Measurements from ENCODE around the gene CSF1. TPM values are rescaled to one million over a fixed set of nuclear protein-coding genes. Genes with fewer than 3 reads are reported as not detected.

CSF1 gene
- total RNA-seq, 4 donors from 2014 or later = 8.9 to 49.5 (median 26.6) TPM

DNA sequence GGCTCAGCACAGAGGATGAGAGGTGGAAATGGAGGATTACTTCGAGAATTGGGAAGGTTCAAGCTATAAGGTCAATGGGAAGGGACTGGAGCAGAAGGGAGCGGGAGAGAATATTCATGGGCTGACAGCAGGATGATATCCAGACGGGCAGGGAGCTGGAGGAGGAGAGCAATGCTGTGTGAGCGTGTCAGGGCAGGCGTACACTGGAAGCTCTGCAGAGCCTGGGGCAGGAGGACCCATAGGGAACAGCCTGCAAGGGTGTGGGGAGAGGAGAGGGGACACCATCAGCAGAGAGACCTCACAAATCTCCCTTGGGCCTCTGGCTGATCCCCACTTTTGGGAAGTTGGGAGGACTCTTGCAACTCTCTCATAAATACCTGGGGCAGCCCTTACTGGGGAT is 13.7 kb downstream of the CSF1 start:
- H3K36me3 ChIP-seq = peaks cover 0 to 84% (median 0%) of the 10 kb centered on the region in 3 donors
- DNase-seq = peak in 1 of 3 donors; percentile 17
- H3K4me1 ChIP-seq = peaks cover 0 to 30% (median 4%) of the 10 kb centered on the region in 4 donors

DNA sequence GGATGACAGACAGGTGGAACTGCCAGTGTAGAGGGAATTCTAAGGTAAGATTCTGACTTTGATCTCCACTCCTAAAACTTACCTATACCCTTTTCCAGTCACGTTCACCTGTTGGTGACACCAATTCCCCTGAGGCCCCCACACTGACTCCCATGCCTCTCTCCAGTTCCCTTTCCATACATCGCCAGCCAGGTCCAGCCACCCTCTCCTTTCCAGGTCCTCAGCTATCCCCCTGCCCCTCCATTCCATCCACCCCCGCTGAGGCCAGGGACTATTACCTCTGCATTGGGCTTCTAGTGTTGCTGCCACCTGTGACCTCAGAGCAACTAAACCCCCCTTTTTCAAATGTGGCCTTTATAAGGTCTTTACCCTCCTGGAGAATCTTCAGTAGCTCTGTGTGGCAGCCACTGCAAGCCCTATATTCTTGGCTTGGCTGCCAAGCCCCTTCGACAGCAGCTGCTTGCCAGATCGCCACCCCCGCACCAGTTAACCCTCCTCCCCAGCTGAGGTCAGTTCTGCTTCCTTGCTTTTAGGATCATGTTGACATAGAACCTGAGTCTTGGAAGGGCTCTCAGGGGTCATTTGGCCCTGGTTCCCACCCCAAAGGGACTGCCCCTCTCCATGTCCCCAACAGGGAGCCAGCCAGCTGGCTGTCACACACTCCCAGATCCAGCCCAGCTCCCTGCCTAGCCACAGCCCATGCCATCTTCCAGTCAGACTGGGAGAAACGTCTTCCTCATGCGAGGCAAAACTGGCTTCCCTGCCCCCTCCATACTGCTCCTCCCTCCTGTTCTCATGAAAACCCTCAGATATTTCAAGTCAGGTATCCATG is 14.7 kb downstream of the CSF1 start:
- Histone ChIP-seq H3K36me3 (peaks cover 0 to 82% (median 0%) of the 10 kb centered on the region in 3 donors), H3K27ac (peak overlapping the region in 2 of 4 donors; percentile 7 to 47)

More for the DNA sequence above, 13.7 kb downstream of the CSF1 start:
- Histone ChIP-seq H3K27ac (peak overlapping the region in 3 of 4 donors; percentile 14 to 30 (median 17)), H3K9me3 (no peaks in the 10 kb centered on the region), H3K27me3 (no peaks in the 10 kb centered on the region), H3K4me3 (no peak overlapping the region)
- TF ChIP-seq POLR2A (IDR thresholded peaks at IDR 0.05) = no peak
- TF ChIP-seq, protein P1, sequence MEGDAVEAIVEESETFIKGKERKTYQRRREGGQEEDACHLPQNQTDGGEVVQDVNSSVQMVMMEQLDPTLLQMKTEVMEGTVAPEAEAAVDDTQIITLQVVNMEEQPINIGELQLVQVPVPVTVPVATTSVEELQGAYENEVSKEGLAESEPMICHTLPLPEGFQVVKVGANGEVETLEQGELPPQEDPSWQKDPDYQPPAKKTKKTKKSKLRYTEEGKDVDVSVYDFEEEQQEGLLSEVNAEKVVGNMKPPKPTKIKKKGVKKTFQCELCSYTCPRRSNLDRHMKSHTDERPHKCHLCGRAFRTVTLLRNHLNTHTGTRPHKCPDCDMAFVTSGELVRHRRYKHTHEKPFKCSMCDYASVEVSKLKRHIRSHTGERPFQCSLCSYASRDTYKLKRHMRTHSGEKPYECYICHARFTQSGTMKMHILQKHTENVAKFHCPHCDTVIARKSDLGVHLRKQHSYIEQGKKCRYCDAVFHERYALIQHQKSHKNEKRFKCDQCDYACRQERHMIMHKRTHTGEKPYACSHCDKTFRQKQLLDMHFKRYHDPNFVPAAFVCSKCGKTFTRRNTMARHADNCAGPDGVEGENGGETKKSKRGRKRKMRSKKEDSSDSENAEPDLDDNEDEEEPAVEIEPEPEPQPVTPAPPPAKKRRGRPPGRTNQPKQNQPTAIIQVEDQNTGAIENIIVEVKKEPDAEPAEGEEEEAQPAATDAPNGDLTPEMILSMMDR (IDR thresholded peaks at IDR 0.05) = no peak

DNA sequence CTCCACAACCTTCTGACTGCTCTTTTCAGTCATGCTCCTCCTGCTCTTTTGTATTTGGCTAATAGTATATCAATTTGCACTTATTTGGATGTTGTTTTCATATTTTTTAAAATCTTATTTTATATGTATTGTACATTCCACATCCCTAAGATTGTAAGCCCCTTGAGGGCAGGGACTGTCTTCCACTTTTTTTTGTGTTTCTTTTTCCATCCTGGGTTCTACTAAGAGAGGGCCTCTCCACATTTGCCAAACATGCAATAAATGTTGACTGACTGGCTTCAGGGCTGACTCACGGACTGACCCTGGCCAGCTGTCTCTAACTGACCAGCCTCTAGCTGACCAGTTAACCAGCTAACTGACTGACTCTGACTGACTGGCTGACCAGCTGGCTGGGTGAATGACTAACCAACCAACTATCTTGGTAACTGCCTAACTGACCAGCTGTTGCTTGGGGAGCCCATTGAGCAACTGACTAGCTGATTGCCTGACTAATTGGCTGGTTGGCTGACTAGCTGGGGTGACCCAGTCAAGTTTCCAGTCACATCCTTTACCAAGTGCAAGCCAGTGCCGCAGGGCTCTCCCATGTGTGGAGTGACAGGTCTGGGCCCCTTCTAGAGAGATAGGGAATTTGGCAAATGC is 16.1 kb downstream of the CSF1 start:
- H3K4me1 ChIP-seq = peaks cover 0 to 54% (median 7%) of the 10 kb centered on the region in 4 donors
- H3K27me3 ChIP-seq = no peaks in the 10 kb centered on the region
- H3K4me3 ChIP-seq = no peak overlapping the region
- no peak for TF ChIP-seq POLR2A (IDR thresholded peaks at IDR 0.05)
- TF ChIP-seq, protein P1 (IDR thresholded peaks at IDR 0.05) = no peak
- peak overlapping the region; percentile 57 to 78 (median 64) for H3K27ac ChIP-seq
- H3K9me3 ChIP-seq = no peaks in the 10 kb centered on the region
- no peak for DNase-seq
- H3K36me3 ChIP-seq = peaks cover 0 to 68% (median 0%) of the 10 kb centered on the region in 3 donors

More for the DNA sequence above, 14.7 kb downstream of the CSF1 start:
- H3K27me3 ChIP-seq = no peaks in the 10 kb centered on the region
- DNase-seq = peak in 1 of 3 donors; percentile 28
- no peak overlapping the region for H3K4me3 ChIP-seq
- no peaks in the 10 kb centered on the region for H3K9me3 ChIP-seq
- no peak for TF ChIP-seq POLR2A (IDR thresholded peaks at IDR 0.05)
- TF ChIP-seq, protein P1 (IDR thresholded peaks at IDR 0.05) = no peak
- H3K4me1 ChIP-seq = peaks cover 0 to 40% (median 4%) of the 10 kb centered on the region in 4 donors

DNA sequence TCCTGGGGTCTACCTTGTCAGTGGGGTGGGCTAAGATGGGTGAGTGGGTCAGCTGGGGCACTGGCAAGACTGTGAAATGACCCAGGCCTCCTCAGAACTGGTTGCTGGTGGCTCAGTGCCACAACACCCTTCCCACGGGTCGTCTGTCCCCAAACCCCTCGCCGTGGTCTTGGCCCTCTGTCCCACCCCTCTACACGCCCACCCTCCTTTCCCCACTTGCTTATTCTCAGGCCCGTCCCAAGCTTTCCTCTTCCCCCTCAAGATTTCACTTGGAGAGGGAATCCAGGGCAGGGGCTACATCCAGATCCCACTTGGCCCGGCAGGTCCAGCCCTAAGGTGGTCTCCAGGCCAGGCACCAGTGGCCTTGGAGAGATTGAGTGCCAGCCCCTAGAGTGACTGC is 16.7 kb downstream of the CSF1 start:
- H3K27me3 ChIP-seq = no peaks in the 10 kb centered on the region
- H3K27ac ChIP-seq = peak overlapping the region; percentile 57 to 78 (median 64)
- DNase-seq = no peak
- peaks cover 0 to 56% (median 7%) of the 10 kb centered on the region in 4 donors for H3K4me1 ChIP-seq
- H3K9me3 ChIP-seq = no peaks in the 10 kb centered on the region
- H3K4me3 ChIP-seq = no peak overlapping the region
- TF ChIP-seq POLR2A (IDR thresholded peaks at IDR 0.05) = no peak
- TF ChIP-seq, protein P1 (IDR thresholded peaks at IDR 0.05) = no peak
- H3K36me3 ChIP-seq = peaks cover 0 to 62% (median 0%) of the 10 kb centered on the region in 3 donors

DNA sequence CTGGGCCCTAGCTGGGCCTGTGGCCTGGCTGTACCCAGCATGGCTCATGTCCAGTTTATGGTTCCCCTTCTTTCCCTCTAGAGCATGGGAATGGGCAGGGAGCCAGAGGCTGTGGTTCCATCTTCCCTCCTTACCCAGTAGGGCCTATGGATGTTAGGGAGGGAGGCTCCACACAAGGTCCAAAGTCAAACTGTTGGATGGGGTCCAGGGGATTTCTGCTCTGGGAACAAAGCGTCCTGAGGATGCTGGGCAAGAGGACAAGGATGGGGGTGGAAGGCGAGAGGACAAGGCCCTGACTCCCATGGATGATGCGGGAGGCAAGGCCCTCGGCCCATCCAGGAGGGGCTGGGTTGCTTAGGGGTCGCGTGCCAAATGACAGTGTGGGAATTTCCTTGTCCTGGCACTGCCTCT is 17.3 kb downstream of the CSF1 start:
- Histone ChIP-seq H3K9me3 (no peaks in the 10 kb centered on the region), H3K27ac (peak overlapping the region; percentile 57 to 78 (median 68)), H3K4me1 (peaks cover 0 to 56% (median 7%) of the 10 kb centered on the region in 4 donors), H3K4me3 (no peak overlapping the region), H3K27me3 (no peaks in the 10 kb centered on the region), H3K36me3 (peaks cover 0 to 56% (median 0%) of the 10 kb centered on the region in 3 donors)
- DNase-seq = peak; percentile 44 to 85 (median 77)
- TF ChIP-seq, protein P1 (IDR thresholded peaks at IDR 0.05) = no peak
- no peak for TF ChIP-seq POLR2A (IDR thresholded peaks at IDR 0.05)

Data from Peyer's patch (tissue), 4 donors.